ENCODE measurements around the gene RPTOR. TPM values are rescaled to one million over a fixed set of nuclear protein-coding genes. Genes with fewer than 3 reads are reported as not detected.

Gene RPTOR
- total and polyA plus RNA-seq, 2 experiments from 2014 or later: 6.6 to 16.1 TPM

GRCh38 chr17:80860703-80861417 is 316.2 kb downstream of the RPTOR start:
- Histone ChIP-seq H3K79me2 (ENCODE audit: insufficient read depth) (no peaks in the 10 kb centered on the region), H3K4me3 (no peak overlapping the region), H3K4me2 (ENCODE audit: unreplicated experiment) (no peak overlapping the region), H3K36me3 (ENCODE audit: low read depth) (no peaks in the 10 kb centered on the region), H2AFZ (no peak overlapping the region), H3K4me1 (ENCODE audit: insufficient read depth) (peaks cover 25% of the 10 kb centered on the region), H3K27ac (no peak overlapping the region), H3K9me3 (ENCODE audit: low read depth) (no peaks in the 10 kb centered on the region), H3F3A (ENCODE audit: insufficient read depth) (peaks cover 7% of the 10 kb centered on the region), H3K9ac (no peak overlapping the region), H4K20me1 (ENCODE audit: insufficient read depth) (no peaks in the 10 kb centered on the region), H3K9me2 (ENCODE audit: insufficient read depth) (no peaks in the 10 kb centered on the region), H3K27me3 (replicated peaks; ENCODE audit: insufficient read depth) (no peaks in the 10 kb centered on the region)
- no peak for TF ChIP-seq EZH2phosphoT487 (IDR thresholded peaks at IDR 0.05; ENCODE audit: insufficient read depth, low read depth)
- no peak for TF ChIP-seq EZH2 (IDR thresholded peaks at IDR 0.05; ENCODE audit: insufficient read depth, poor library complexity, severe bottlenecking)
- in situ Hi-C loops (cut with MboI): no loop called here
- 94 to 95% methylated on average over 11 of the region's 11 CpGs for WGBS, 2 experiments (ENCODE audit: low coverage in 1 of 2, low lambda C conversion rate in 2 of 2, missing lambda C conversion rate in 2 of 2)
- no peak for DNase-seq

DNA sequence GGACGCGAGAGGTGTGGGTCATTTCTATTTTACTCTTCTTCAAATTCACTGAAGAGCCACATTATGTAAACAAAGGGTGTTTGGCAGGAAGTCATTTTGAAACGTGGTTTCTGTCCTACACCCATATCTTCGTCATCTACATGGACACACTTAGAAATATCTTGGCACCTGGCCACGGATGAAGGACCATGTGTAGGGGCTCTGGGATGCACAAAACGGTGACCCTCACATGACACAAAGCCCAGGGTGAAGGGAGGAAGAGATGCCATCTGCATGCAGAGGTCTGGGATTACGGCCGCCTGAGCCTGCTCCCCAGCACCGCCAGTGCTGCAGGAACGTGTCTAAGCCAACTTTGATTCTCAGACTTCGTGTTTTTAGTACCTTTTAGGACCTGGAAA is 316.8 kb downstream of the RPTOR start:
- Histone ChIP-seq H3K9ac (no peak overlapping the region), H3K9me2 (ENCODE audit: insufficient read depth) (no peaks in the 10 kb centered on the region), H3K79me2 (ENCODE audit: insufficient read depth) (no peaks in the 10 kb centered on the region), H3K9me3 (ENCODE audit: low read depth) (no peaks in the 10 kb centered on the region), H3K27ac (no peak overlapping the region), H2AFZ (no peak overlapping the region), H4K20me1 (ENCODE audit: insufficient read depth) (no peaks in the 10 kb centered on the region), H3K4me1 (ENCODE audit: insufficient read depth) (peaks cover 20% of the 10 kb centered on the region), H3K36me3 (ENCODE audit: low read depth) (no peaks in the 10 kb centered on the region), H3K4me2 (ENCODE audit: unreplicated experiment) (no peak overlapping the region), H3K4me3 (no peak overlapping the region), H3K27me3 (replicated peaks; ENCODE audit: insufficient read depth) (no peaks in the 10 kb centered on the region), H3F3A (ENCODE audit: insufficient read depth) (0 out of 2 replicates have a peak, but pooled peaks cover 3% of the 10 kb centered on the region)
- DNase-seq: no peak
- TF ChIP-seq EZH2phosphoT487 (IDR thresholded peaks at IDR 0.05; ENCODE audit: insufficient read depth, low read depth) (no peak), EZH2 (IDR thresholded peaks at IDR 0.05; ENCODE audit: insufficient read depth, poor library complexity, severe bottlenecking) (no peak)
- WGBS, 2 experiments (ENCODE audit: low coverage in 1 of 2, low lambda C conversion rate in 2 of 2, missing lambda C conversion rate in 2 of 2): 88 to 90% methylated on average over 11 of the region's 11 CpGs
- in situ Hi-C loops (cut with MboI): no loop called here

- H2AFZ ChIP-seq: no peak overlapping the region
- H3K27ac ChIP-seq: no peak overlapping the region
- H3K4me1 ChIP-seq (ENCODE audit: insufficient read depth): peaks cover 17% of the 10 kb centered on the region
- peak; percentile 20 for DNase-seq
- 86 to 89% methylated on average over 8 of the region's 8 CpGs for WGBS, 2 experiments (ENCODE audit: low coverage in 1 of 2, low lambda C conversion rate in 2 of 2, missing lambda C conversion rate in 2 of 2)
- no peaks in the 10 kb centered on the region for H3K9me2 ChIP-seq (ENCODE audit: insufficient read depth)
- H3F3A ChIP-seq (ENCODE audit: insufficient read depth): 0 out of 2 replicates have a peak, but pooled peaks cover under 1% of the 10 kb centered on the region
- no peaks in the 10 kb centered on the region for H3K79me2 ChIP-seq (ENCODE audit: insufficient read depth)
- TF ChIP-seq EZH2 (IDR thresholded peaks at IDR 0.05; ENCODE audit: insufficient read depth, poor library complexity, severe bottlenecking) (no peak), EZH2phosphoT487 (IDR thresholded peaks at IDR 0.05; ENCODE audit: insufficient read depth, low read depth) (no peak)
- H3K36me3 ChIP-seq (ENCODE audit: low read depth): no peaks in the 10 kb centered on the region
- H3K4me2 ChIP-seq (ENCODE audit: unreplicated experiment): no peak overlapping the region
- no peak overlapping the region for H3K9ac ChIP-seq
- no peaks in the 10 kb centered on the region for H3K27me3 ChIP-seq (replicated peaks; ENCODE audit: insufficient read depth)
- in situ Hi-C loops (cut with MboI): no loop called here
- no peaks in the 10 kb centered on the region for H3K9me3 ChIP-seq (ENCODE audit: low read depth)
- no peak overlapping the region for H3K4me3 ChIP-seq
- no peaks in the 10 kb centered on the region for H4K20me1 ChIP-seq (ENCODE audit: insufficient read depth)
Measured at GRCh38 chr17:80861892-80862291, 317.3 kb downstream of the RPTOR start.

DNA sequence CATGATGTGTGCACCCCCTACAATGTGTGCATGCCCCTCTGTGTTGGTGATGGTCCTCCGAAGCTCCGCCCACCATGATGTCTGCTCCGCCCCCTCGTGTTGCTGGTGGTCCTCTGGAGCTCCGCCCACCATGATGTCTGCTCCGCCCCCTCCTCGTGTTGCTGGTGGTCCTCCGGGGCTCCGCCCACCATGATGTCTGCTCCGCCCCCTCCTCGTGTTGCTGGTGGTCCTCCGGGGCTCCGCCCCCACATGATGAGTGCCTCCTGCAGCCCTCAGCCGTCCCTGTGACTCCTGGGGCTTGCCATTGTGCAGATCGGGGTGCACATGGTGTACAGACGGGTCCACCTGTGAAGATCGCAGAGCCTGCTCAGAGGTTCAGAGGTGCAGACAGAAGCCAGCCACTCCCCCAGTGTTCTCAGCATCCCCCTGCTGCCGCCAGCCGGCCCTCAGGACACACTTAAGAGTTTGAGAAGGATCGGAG is 317.9 kb downstream of the RPTOR start:
- no peaks in the 10 kb centered on the region for H3K9me2 ChIP-seq (ENCODE audit: insufficient read depth)
- H3K4me2 ChIP-seq (ENCODE audit: unreplicated experiment): no peak overlapping the region
- H3K36me3 ChIP-seq (ENCODE audit: low read depth): no peaks in the 10 kb centered on the region
- no peaks in the 10 kb centered on the region for H4K20me1 ChIP-seq (ENCODE audit: insufficient read depth)
- no peaks in the 10 kb centered on the region for H3K27me3 ChIP-seq (replicated peaks; ENCODE audit: insufficient read depth)
- TF ChIP-seq EZH2 (IDR thresholded peaks at IDR 0.05; ENCODE audit: insufficient read depth, poor library complexity, severe bottlenecking): no peak
- TF ChIP-seq EZH2phosphoT487 (IDR thresholded peaks at IDR 0.05; ENCODE audit: insufficient read depth, low read depth): no peak
- in situ Hi-C loops (cut with MboI): no loop called here
- no peak overlapping the region for H3K4me3 ChIP-seq
- H3K27ac ChIP-seq: no peak overlapping the region
- H3K4me1 ChIP-seq (ENCODE audit: insufficient read depth): peaks cover 13% of the 10 kb centered on the region
- no peak overlapping the region for H3K9ac ChIP-seq
- no peaks in the 10 kb centered on the region for H3K9me3 ChIP-seq (ENCODE audit: low read depth)
- DNase-seq: no peak
- H2AFZ ChIP-seq: no peak overlapping the region
- H3F3A ChIP-seq (ENCODE audit: insufficient read depth): no peaks in the 10 kb centered on the region
- WGBS, 2 experiments (ENCODE audit: low coverage in 1 of 2, low lambda C conversion rate in 2 of 2, missing lambda C conversion rate in 2 of 2): 89 to 95% methylated on average over 20 of the region's 20 CpGs
- H3K79me2 ChIP-seq (ENCODE audit: insufficient read depth): no peaks in the 10 kb centered on the region
